GM11168 (cell line): ENCODE data around the gene TULP4.
"Not testable (repeated sequence)": the region's sequence is repeated elsewhere in the genome, so short reads cannot be mapped to it uniquely, and the experiment has no call there.

Experiments
- in situ Hi-C: fragments of 300-500 bp; cut with MboI; formaldehyde crosslinking; loops from one replicate; pipeline ENCODE4 v1.12.0; 2022; ENCODE audit warnings: low sequenced_read_pairs; ENCODE audit not compliant: unreplicated experiment

The TULP4 gene

GRCh38 chr6:158293122-158293521 lies 19.1 kb upstream of the TULP4 start:
- in situ Hi-C loops: no loop called here

GRCh38 chr6:158295976-158296853 lies 16.1 kb upstream of the TULP4 start:
- in situ Hi-C loops: not testable (repeated sequence)

GRCh38 chr6:158296854-158297324 lies 15.4 kb upstream of the TULP4 start:
- in situ Hi-C loops: not testable (repeated sequence)

GRCh38 chr6:158297657-158298056 lies 14.6 kb upstream of the TULP4 start:
- in situ Hi-C loops: not testable (repeated sequence)

- in situ Hi-C loops: not testable (repeated sequence)
Measured at GRCh38 chr6:158300306-158301143, 11.7 kb upstream of the TULP4 start.

GRCh38 chr6:158301561-158301960 lies 10.7 kb upstream of the TULP4 start:
- in situ Hi-C loops: not testable (repeated sequence)

GRCh38 chr6:158302195-158302796 lies 10.0 kb upstream of the TULP4 start:
- in situ Hi-C loops: not testable (repeated sequence)

GRCh38 chr6:158303210-158303731 lies 9.0 kb upstream of the TULP4 start:
- in situ Hi-C loops: no loop called here

- in situ Hi-C loops: no loop called here
Measured at GRCh38 chr6:158304254-158304653, 8.0 kb upstream of the TULP4 start.

GRCh38 chr6:158309814-158310213 lies 2.5 kb upstream of the TULP4 start:
- in situ Hi-C loops: no loop called here

- in situ Hi-C loops: no loop called here
Measured at GRCh38 chr6:158311193-158311592, 1.1 kb upstream of the TULP4 start.

GRCh38 chr6:158311626-158312025 lies 639 bp upstream of the TULP4 start:
- in situ Hi-C loops: no loop called here

GRCh38 chr6:158312672-158313397 lies 570 bp downstream of the TULP4 start:
- in situ Hi-C loops: no loop called here

- in situ Hi-C loops: no loop called here
Measured at GRCh38 chr6:158313989-158314388, 1.7 kb downstream of the TULP4 start.

- in situ Hi-C loops: no loop called here
Measured at GRCh38 chr6:158314737-158315136, 2.5 kb downstream of the TULP4 start.

GRCh38 chr6:158316022-158316421 lies 3.8 kb downstream of the TULP4 start:
- in situ Hi-C loops: no loop called here

- in situ Hi-C loops: no loop called here
Measured at GRCh38 chr6:158321960-158322359, 9.7 kb downstream of the TULP4 start.

GRCh38 chr6:158322400-158322723 lies 10.1 kb downstream of the TULP4 start:
- in situ Hi-C loops: no loop called here

GRCh38 chr6:158322724-158323560 lies 10.7 kb downstream of the TULP4 start:
- in situ Hi-C loops: no loop called here
